ENCODE measurements around the gene ZNF521. TPM values are rescaled to one million over a fixed set of nuclear protein-coding genes. Genes with fewer than 3 reads are reported as not detected.
A peak's percentile ranks its signal among the peaks of the same experiment; 100 is the strongest.

Gene ZNF521
- total RNA-seq, 2 donors from 2014 or later = 12.7 to 41.5 TPM

GRCh38 chr18:25233528-25234321, 118.2 kb downstream of the ZNF521 start:
- TF ChIP-seq POLR2A (IDR thresholded peaks at IDR 0.05) (no peak), CTCF (IDR thresholded peaks at IDR 0.05) (no peak), POLR2AphosphoS5 (IDR thresholded peaks at IDR 0.05) (no peak)
- no peaks in the 10 kb centered on the region for H3K27me3 ChIP-seq (replicated peaks; ENCODE audit: insufficient read depth)
- intact Hi-C loops (cut with DNase I) = no loop called here
- 36% methylated on average over 12 of the region's 12 CpGs for WGBS
- no peaks in the 10 kb centered on the region for H3K4me1 ChIP-seq (replicated peaks)
- H3K9me3 ChIP-seq = no peaks in the 10 kb centered on the region
- no peak for DNase-seq (ENCODE audit: low spot score)
- no peak overlapping the region for H3K27ac ChIP-seq
- H3K4me3 ChIP-seq = no peak overlapping the region
- no peaks in the 10 kb centered on the region for H3K36me3 ChIP-seq

GRCh38 chr18:25231327-25231691, 120.7 kb downstream of the ZNF521 start:
- Histone ChIP-seq H3K36me3 (no peaks in the 10 kb centered on the region), H3K27ac (peak overlapping the region; percentile 8 to 18), H3K4me1 (replicated peaks) (no peaks in the 10 kb centered on the region), H3K27me3 (replicated peaks; ENCODE audit: insufficient read depth) (no peaks in the 10 kb centered on the region), H3K9me3 (no peaks in the 10 kb centered on the region), H3K4me3 (no peak overlapping the region)
- intact Hi-C loops (cut with DNase I) = no loop called here
- DNase-seq (ENCODE audit: low spot score) = no peak
- 40% methylated on average over 5 of the region's 5 CpGs for WGBS
- TF ChIP-seq CTCF (IDR thresholded peaks at IDR 0.05) (no peak), POLR2AphosphoS5 (IDR thresholded peaks at IDR 0.05) (no peak), POLR2A (IDR thresholded peaks at IDR 0.05) (no peak)

GRCh38 chr18:25230658-25231326, 121.2 kb downstream of the ZNF521 start:
- WGBS = 13% methylated on average over 10 of the region's 10 CpGs
- H3K4me3 ChIP-seq = no peak overlapping the region

GRCh38 chr18:25229920-25230319, 122.0 kb downstream of the ZNF521 start:
- no peak overlapping the region for H3K27ac ChIP-seq
- no peak for TF ChIP-seq CTCF (IDR thresholded peaks at IDR 0.05)
- TF ChIP-seq POLR2AphosphoS5 (IDR thresholded peaks at IDR 0.05) = no peak
- TF ChIP-seq POLR2A (IDR thresholded peaks at IDR 0.05) = no peak
- H3K36me3 ChIP-seq = no peaks in the 10 kb centered on the region
- no peaks in the 10 kb centered on the region for H3K4me1 ChIP-seq (replicated peaks)
- WGBS = 45% methylated on average over 2 of the region's 2 CpGs
- H3K27me3 ChIP-seq (replicated peaks; ENCODE audit: insufficient read depth) = no peaks in the 10 kb centered on the region
- no peaks in the 10 kb centered on the region for H3K9me3 ChIP-seq
- DNase-seq (ENCODE audit: low spot score) = no peak
- H3K4me3 ChIP-seq = no peak overlapping the region
- intact Hi-C loops (cut with DNase I) = loop anchor here (2.0 kb wide), 1 partner anchor 55 kb away; no protein-coding TSS in a partner anchor

More at GRCh38 chr18:25230658-25231326, 121.2 kb downstream of the ZNF521 start:
- TF ChIP-seq POLR2A (IDR thresholded peaks at IDR 0.05) (no peak), POLR2AphosphoS5 (IDR thresholded peaks at IDR 0.05) (peak; percentile 75)
- Histone ChIP-seq H3K27me3 (replicated peaks; ENCODE audit: insufficient read depth) (no peaks in the 10 kb centered on the region), H3K36me3 (no peaks in the 10 kb centered on the region), H3K4me1 (replicated peaks) (no peaks in the 10 kb centered on the region), H3K27ac (peak overlapping the region; percentile 8 to 18), H3K9me3 (no peaks in the 10 kb centered on the region)
- intact Hi-C loops (cut with DNase I) = no loop called here
- DNase-seq (ENCODE audit: low spot score) = peak; percentile 79

- intact Hi-C loops (cut with DNase I) = loop anchor here (2.0 kb wide), 1 partner anchor 56 kb away; no protein-coding TSS in a partner anchor
- H3K27ac ChIP-seq = no peak overlapping the region
- H3K36me3 ChIP-seq = no peaks in the 10 kb centered on the region
- DNase-seq (ENCODE audit: low spot score) = peak; percentile 13
- H3K4me3 ChIP-seq = no peak overlapping the region
- TF ChIP-seq POLR2AphosphoS5 (IDR thresholded peaks at IDR 0.05) = peak; percentile 16
- TF ChIP-seq POLR2A (IDR thresholded peaks at IDR 0.05) = no peak
- TF ChIP-seq CTCF (IDR thresholded peaks at IDR 0.05) = no peak
- H3K27me3 ChIP-seq (replicated peaks; ENCODE audit: insufficient read depth) = no peaks in the 10 kb centered on the region
- WGBS = 59% methylated on average over 3 of the region's 3 CpGs
- H3K9me3 ChIP-seq = no peaks in the 10 kb centered on the region
- no peaks in the 10 kb centered on the region for H3K4me1 ChIP-seq (replicated peaks)
Measured at GRCh38 chr18:25229081-25229480, 122.9 kb downstream of the ZNF521 start.
